T-helper 17 cell (primary cell): ENCODE results near the gene DDRGK1. TPM values are rescaled to one million over a fixed set of nuclear protein-coding genes. Genes with fewer than 3 reads are reported as not detected.

Experiments
- ATAC-seq: fragments of 150-1000 bp; cut with Tn5 transposase; 2 replicates; pipeline ENCODE4 v1.10.0; 2021; ENCODE audit warnings: mild to moderate bottlenecking, moderate library complexity
- DNase-seq, 3 donors: peaks; one replicate each; pipeline versions ENCODE4 v3.0.0 to v3.0.0-alpha.2; 2020 to 2021
- H3K9me3 ChIP-seq: one replicate; pipeline ENCODE4 v1.7.0; 2013; ENCODE audit warnings: low read length, mild to moderate bottlenecking; ENCODE audit not compliant: control insufficient read depth, poor library complexity, severe bottlenecking
- H3K27ac Mint-ChIP-seq: one replicate; pipeline ENCODE4 v1.8.0; 2022; ENCODE audit warnings: mild to moderate bottlenecking, moderate library complexity, mixed read lengths
- H3K27me3 Mint-ChIP-seq: one replicate; pipeline ENCODE4 v1.8.0; 2022; ENCODE audit warnings: mixed read lengths
- H3K36me3 Mint-ChIP-seq: one replicate; pipeline ENCODE4 v1.8.0; 2022; ENCODE audit warnings: low read depth, mixed read lengths
- H3K4me1 Mint-ChIP-seq: one replicate; pipeline ENCODE4 v1.8.0; 2022; ENCODE audit warnings: mild to moderate bottlenecking, mixed read lengths
- H3K4me3 Mint-ChIP-seq: one replicate; pipeline ENCODE4 v1.8.0; 2022; ENCODE audit warnings: mild to moderate bottlenecking, moderate library complexity, mixed read lengths
- total RNA-seq, 4 donors: library from RNA in 2 of 4; stranded (reverse) in 2 of 4; gene quantifications; one replicate each; pipeline ENCODE4 v1.2.3 and lab custom pipeline; 2022 to 2026

The DDRGK1 gene
- total RNA-seq, 2 donors from 2014 or later = 43.7 to 45.6 TPM

- Mint-ChIP-seq H3K27ac (no peak overlapping the region), H3K4me1 (no peaks in the 10 kb centered on the region), H3K4me3 (no peak overlapping the region), H3K27me3 (peaks cover 2% of the 10 kb centered on the region), H3K36me3 (no peaks in the 10 kb centered on the region)
- H3K9me3 ChIP-seq = no peaks in the 10 kb centered on the region
- DNase-seq = no peak
- no peak for ATAC-seq
These were observed 25.3 kb upstream of the DDRGK1 start for GRCh38 chr20:3229798-3230197.

- DNase-seq (no peak), ATAC-seq (no peak)
- H3K4me3 Mint-ChIP-seq = no peak overlapping the region
- no peaks in the 10 kb centered on the region for H3K4me1 Mint-ChIP-seq
- no peaks in the 10 kb centered on the region for H3K36me3 Mint-ChIP-seq
- H3K27ac Mint-ChIP-seq = no peak overlapping the region
- no peaks in the 10 kb centered on the region for H3K9me3 ChIP-seq
- H3K27me3 Mint-ChIP-seq = no peaks in the 10 kb centered on the region
These were observed 24.7 kb upstream of the DDRGK1 start for GRCh38 chr20:3229158-3229557.

- Mint-ChIP-seq H3K27ac (no peak overlapping the region), H3K4me1 (no peaks in the 10 kb centered on the region)
These were observed 24.2 kb upstream of the DDRGK1 start for GRCh38 chr20:3228750-3229032.

GRCh38 chr20:3227936-3228749 lies 23.7 kb upstream of the DDRGK1 start:
- no peak overlapping the region for H3K27ac Mint-ChIP-seq
- H3K4me3 Mint-ChIP-seq = no peak overlapping the region
- no peak for DNase-seq
- ATAC-seq = no peak
- no peaks in the 10 kb centered on the region for H3K4me1 Mint-ChIP-seq
- H3K27me3 Mint-ChIP-seq = no peaks in the 10 kb centered on the region
- H3K9me3 ChIP-seq = no peaks in the 10 kb centered on the region
- H3K36me3 Mint-ChIP-seq = no peaks in the 10 kb centered on the region

More at GRCh38 chr20:3228750-3229032, 24.2 kb upstream of the DDRGK1 start:
- no peaks in the 10 kb centered on the region for H3K27me3 Mint-ChIP-seq
- H3K9me3 ChIP-seq = no peaks in the 10 kb centered on the region
- H3K4me3 Mint-ChIP-seq = no peak overlapping the region
- ATAC-seq = no peak
- no peak for DNase-seq
- H3K36me3 Mint-ChIP-seq = no peaks in the 10 kb centered on the region

- H3K27ac Mint-ChIP-seq = no peak overlapping the region
- H3K36me3 Mint-ChIP-seq = no peaks in the 10 kb centered on the region
- ATAC-seq (no peak), DNase-seq (no peak)
- H3K4me1 Mint-ChIP-seq = no peaks in the 10 kb centered on the region
- no peaks in the 10 kb centered on the region for H3K9me3 ChIP-seq
- no peak overlapping the region for H3K4me3 Mint-ChIP-seq
- no peaks in the 10 kb centered on the region for H3K27me3 Mint-ChIP-seq
These were observed 23.0 kb upstream of the DDRGK1 start for GRCh38 chr20:3227506-3227905.

GRCh38 chr20:3226864-3227263 lies 22.4 kb upstream of the DDRGK1 start:
- DNase-seq = no peak
- peak overlapping the region; percentile 60 for H3K27ac Mint-ChIP-seq

GRCh38 chr20:3226093-3226492 lies 21.6 kb upstream of the DDRGK1 start:
- peak overlapping the region; percentile 60 for H3K27ac Mint-ChIP-seq
- no peak for DNase-seq
- H3K27me3 Mint-ChIP-seq = no peaks in the 10 kb centered on the region
- H3K36me3 Mint-ChIP-seq = peaks cover 4% of the 10 kb centered on the region
- ATAC-seq = no peak
- H3K4me1 Mint-ChIP-seq = no peaks in the 10 kb centered on the region
- no peak overlapping the region for H3K4me3 Mint-ChIP-seq
- no peaks in the 10 kb centered on the region for H3K9me3 ChIP-seq

More at GRCh38 chr20:3226864-3227263, 22.4 kb upstream of the DDRGK1 start:
- Mint-ChIP-seq H3K27me3 (no peaks in the 10 kb centered on the region), H3K4me1 (no peaks in the 10 kb centered on the region), H3K4me3 (no peak overlapping the region), H3K36me3 (no peaks in the 10 kb centered on the region)
- no peaks in the 10 kb centered on the region for H3K9me3 ChIP-seq
- ATAC-seq = no peak

GRCh38 chr20:3224681-3225421 lies 20.4 kb upstream of the DDRGK1 start:
- Mint-ChIP-seq H3K27me3 (no peaks in the 10 kb centered on the region), H3K36me3 (peaks cover 4% of the 10 kb centered on the region), H3K4me3 (no peak overlapping the region), H3K4me1 (no peaks in the 10 kb centered on the region), H3K27ac (no peak overlapping the region)
- no peak for DNase-seq
- H3K9me3 ChIP-seq = no peaks in the 10 kb centered on the region
- no peak for ATAC-seq

GRCh38 chr20:3223994-3224680 lies 19.7 kb upstream of the DDRGK1 start:
- no peak for ATAC-seq
- no peaks in the 10 kb centered on the region for H3K9me3 ChIP-seq
- Mint-ChIP-seq H3K4me3 (no peak overlapping the region), H3K36me3 (peaks cover 4% of the 10 kb centered on the region), H3K4me1 (no peaks in the 10 kb centered on the region), H3K27me3 (no peaks in the 10 kb centered on the region), H3K27ac (peak overlapping the region; percentile 29)
- no peak for DNase-seq

- peaks cover 4% of the 10 kb centered on the region for H3K36me3 Mint-ChIP-seq
- H3K4me3 Mint-ChIP-seq = no peak overlapping the region
- no peak for DNase-seq
- H3K4me1 Mint-ChIP-seq = no peaks in the 10 kb centered on the region
- H3K27me3 Mint-ChIP-seq = no peaks in the 10 kb centered on the region
- no peak for ATAC-seq
- no peaks in the 10 kb centered on the region for H3K9me3 ChIP-seq
- H3K27ac Mint-ChIP-seq = peak overlapping the region; percentile 29
These were observed 19.1 kb upstream of the DDRGK1 start for GRCh38 chr20:3223651-3223993.

- Mint-ChIP-seq H3K4me3 (no peak overlapping the region), H3K27me3 (no peaks in the 10 kb centered on the region), H3K36me3 (peaks cover 4% of the 10 kb centered on the region), H3K4me1 (no peaks in the 10 kb centered on the region), H3K27ac (no peak overlapping the region)
- no peak for DNase-seq
- ATAC-seq = peak; percentile 69
- no peaks in the 10 kb centered on the region for H3K9me3 ChIP-seq
These were observed 18.4 kb upstream of the DDRGK1 start for GRCh38 chr20:3222635-3223600.

GRCh38 chr20:3221398-3222226 lies 17.1 kb upstream of the DDRGK1 start:
- H3K27ac Mint-ChIP-seq = peak overlapping the region; percentile 67
- no peaks in the 10 kb centered on the region for H3K27me3 Mint-ChIP-seq
- DNase-seq (no peak), ATAC-seq (no peak)
- H3K4me1 Mint-ChIP-seq = no peaks in the 10 kb centered on the region
- peaks cover 4% of the 10 kb centered on the region for H3K36me3 Mint-ChIP-seq
- H3K4me3 Mint-ChIP-seq = no peak overlapping the region
- H3K9me3 ChIP-seq = no peaks in the 10 kb centered on the region
